DND-41 (cell line): ENCODE measurements around the gene GNPNAT1.

Experiments
- ATAC-seq: fragments of 200-7000 bp; cut with Tn5 transposase; 3 replicates; pipeline ENCODE4 v1.9.1; 2021; ENCODE audit warnings: low read depth; ENCODE audit not compliant: insufficient read depth
- DNase-seq: peaks from one replicate; pipeline ENCODE4 v3.0.0-alpha.2; 2020
- H2AFZ ChIP-seq: 2 replicates; pipeline ENCODE4 v1.6.0; 2012; ENCODE audit warnings: low read depth, low read length
- H3K27ac ChIP-seq: 2 replicates; pipeline ENCODE4 v1.5.1; 2012; ENCODE audit warnings: low read length, inconsistent platforms
- H3K27me3 ChIP-seq: fragments of 200-600 bp; sonication (generic); 2 replicates; pipeline ENCODE4 v1.6.0; 2012; ENCODE audit warnings: low read length, mild to moderate bottlenecking, inconsistent platforms; ENCODE audit not compliant: insufficient read depth, poor library complexity
- H3K36me3 ChIP-seq: 2 replicates; pipeline ENCODE4 v1.5.1; 2012; ENCODE audit warnings: low read length, inconsistent platforms; ENCODE audit not compliant: insufficient read depth
- H3K4me1 ChIP-seq: 2 replicates; pipeline ENCODE4 v1.5.1; 2012; ENCODE audit warnings: mild to moderate bottlenecking, low read length; ENCODE audit not compliant: insufficient read depth
- H3K4me2 ChIP-seq: 2 replicates; pipeline ENCODE4 v1.6.0; 2012; ENCODE audit warnings: mild to moderate bottlenecking, moderate library complexity, low read length, inconsistent platforms; ENCODE audit not compliant: insufficient read depth
- H3K4me3 ChIP-seq, 2 experiments: fragments of 200-600 bp in 1 of 2; shearing (Covaris generic) in 1 of 2; 2 replicates each; pipeline ENCODE4 v1.5.1; 2012 to 2016; ENCODE audit warnings: inconsistent platforms in 2 of 2, low read length in 2 of 2, mild to moderate bottlenecking in 2 of 2, low read depth in 1 of 2, moderate library complexity in 1 of 2
- H3K79me2 ChIP-seq: 2 replicates; pipeline ENCODE4 v1.6.0; 2012; ENCODE audit warnings: low read length, inconsistent platforms; ENCODE audit not compliant: insufficient read depth
- H3K9ac ChIP-seq: 2 replicates; pipeline ENCODE4 v1.6.0; 2012; ENCODE audit warnings: low read depth, mild to moderate bottlenecking, inconsistent platforms, low read length, moderate library complexity
- H3K9me3 ChIP-seq: 2 replicates; pipeline ENCODE4 v1.5.1; 2012; ENCODE audit warnings: low read length, moderate library complexity, mild to moderate bottlenecking, inconsistent platforms; ENCODE audit not compliant: insufficient read depth, severe bottlenecking
- H4K20me1 ChIP-seq: 2 replicates; pipeline ENCODE4 v1.6.0; 2012; ENCODE audit warnings: low read length; ENCODE audit not compliant: insufficient read depth
- EZH2 ChIP-seq: IDR thresholded peaks from 3 replicates; pipeline ENCODE4 v1.6.1; 2012; ENCODE audit warnings: borderline replicate concordance, low read depth, mild to moderate bottlenecking, moderate library complexity, low read length, inconsistent platforms; ENCODE audit not compliant: severe bottlenecking
- TF ChIP-seq, protein P1 (sequence below): IDR thresholded peaks from 2 replicates; pipeline ENCODE4 v1.5.1; 2012; ENCODE audit warnings: borderline replicate concordance, low read length, moderate library complexity, mild to moderate bottlenecking; ENCODE audit not compliant: poor library complexity, severe bottlenecking; ENCODE audit errors: extremely low read depth

The GNPNAT1 gene

DNA sequence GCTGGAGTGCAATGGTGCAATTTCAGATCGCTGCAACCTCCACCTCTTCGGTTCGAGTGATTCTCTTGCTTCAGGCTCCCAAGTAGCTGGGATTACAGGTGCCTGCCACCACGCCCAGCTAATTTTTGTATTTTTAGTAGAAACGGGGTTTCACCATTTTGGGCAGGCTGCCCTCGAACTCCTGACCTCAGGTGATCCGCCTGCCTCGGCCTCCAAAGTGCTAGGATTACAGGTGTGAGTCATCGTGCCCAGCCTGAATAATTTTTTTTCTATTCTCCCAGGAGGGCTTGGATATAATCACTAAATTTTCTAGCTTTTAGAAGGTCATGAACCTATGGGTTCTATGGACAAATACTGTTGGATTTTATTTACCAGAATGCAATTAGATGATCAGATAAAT, 44.7 kb upstream of the GNPNAT1 start:
- Histone ChIP-seq H3K27me3 (no peaks in the 10 kb centered on the region), H3K79me2 (no peaks in the 10 kb centered on the region), H4K20me1 (no peaks in the 10 kb centered on the region), H3K4me2 (no peak overlapping the region), H3K36me3 (no peaks in the 10 kb centered on the region), H3K4me3 (no peak overlapping the region), H3K27ac (no peak overlapping the region), H3K9ac (no peak overlapping the region), H2AFZ (no peak overlapping the region), H3K4me1 (no peaks in the 10 kb centered on the region), H3K9me3 (no peaks in the 10 kb centered on the region)
- ATAC-seq (no peak), DNase-seq (no peak)
- TF ChIP-seq, protein P1, sequence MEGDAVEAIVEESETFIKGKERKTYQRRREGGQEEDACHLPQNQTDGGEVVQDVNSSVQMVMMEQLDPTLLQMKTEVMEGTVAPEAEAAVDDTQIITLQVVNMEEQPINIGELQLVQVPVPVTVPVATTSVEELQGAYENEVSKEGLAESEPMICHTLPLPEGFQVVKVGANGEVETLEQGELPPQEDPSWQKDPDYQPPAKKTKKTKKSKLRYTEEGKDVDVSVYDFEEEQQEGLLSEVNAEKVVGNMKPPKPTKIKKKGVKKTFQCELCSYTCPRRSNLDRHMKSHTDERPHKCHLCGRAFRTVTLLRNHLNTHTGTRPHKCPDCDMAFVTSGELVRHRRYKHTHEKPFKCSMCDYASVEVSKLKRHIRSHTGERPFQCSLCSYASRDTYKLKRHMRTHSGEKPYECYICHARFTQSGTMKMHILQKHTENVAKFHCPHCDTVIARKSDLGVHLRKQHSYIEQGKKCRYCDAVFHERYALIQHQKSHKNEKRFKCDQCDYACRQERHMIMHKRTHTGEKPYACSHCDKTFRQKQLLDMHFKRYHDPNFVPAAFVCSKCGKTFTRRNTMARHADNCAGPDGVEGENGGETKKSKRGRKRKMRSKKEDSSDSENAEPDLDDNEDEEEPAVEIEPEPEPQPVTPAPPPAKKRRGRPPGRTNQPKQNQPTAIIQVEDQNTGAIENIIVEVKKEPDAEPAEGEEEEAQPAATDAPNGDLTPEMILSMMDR = no peak
- no peak for TF ChIP-seq EZH2

DNA sequence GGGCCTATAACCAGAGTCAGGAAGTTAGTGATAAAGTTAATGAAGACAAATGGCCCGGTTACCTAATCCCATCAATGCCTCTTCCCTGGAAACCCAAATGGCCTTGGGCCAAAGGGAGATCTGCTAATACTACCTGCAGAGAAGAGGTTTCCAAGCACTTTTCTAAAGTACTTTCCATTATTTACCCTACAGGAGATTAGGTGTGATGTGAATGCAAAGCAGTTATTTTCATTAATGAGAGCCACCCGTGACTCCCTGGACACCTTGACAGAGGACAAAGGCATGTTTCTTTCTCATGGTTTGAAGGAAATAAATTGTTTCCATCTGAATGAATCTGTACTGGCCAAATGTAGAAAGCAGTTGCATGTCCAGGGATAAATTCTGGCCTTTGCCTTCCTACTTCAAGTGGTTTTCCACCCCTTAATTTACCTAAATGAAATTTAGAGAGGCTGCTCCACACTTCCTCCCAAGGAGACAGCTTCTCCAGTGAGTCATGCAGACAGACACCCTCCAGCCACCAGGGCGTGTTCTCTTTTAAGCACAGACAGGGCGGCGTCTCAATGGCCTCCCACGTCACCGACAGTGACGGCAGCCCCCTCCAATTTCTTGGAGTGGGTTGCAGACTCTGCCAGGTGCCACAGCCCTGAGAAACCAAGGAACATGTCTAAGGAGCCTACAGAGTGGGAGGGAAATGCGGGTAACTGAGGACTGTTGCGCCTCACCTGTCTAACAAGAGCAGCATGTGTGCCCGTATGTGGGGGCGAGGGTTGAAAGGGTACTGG, 43.9 kb upstream of the GNPNAT1 start:
- Histone ChIP-seq H3K4me2 (no peak overlapping the region), H3K4me3 (no peak overlapping the region), H3K27ac (no peak overlapping the region), H3K36me3 (no peaks in the 10 kb centered on the region), H3K9ac (no peak overlapping the region), H2AFZ (no peak overlapping the region), H3K4me1 (no peaks in the 10 kb centered on the region), H3K79me2 (no peaks in the 10 kb centered on the region), H3K27me3 (no peaks in the 10 kb centered on the region), H3K9me3 (no peaks in the 10 kb centered on the region), H4K20me1 (no peaks in the 10 kb centered on the region)
- DNase-seq = no peak
- TF ChIP-seq, protein P1 = no peak
- no peak for TF ChIP-seq EZH2
- no peak for ATAC-seq

DNA sequence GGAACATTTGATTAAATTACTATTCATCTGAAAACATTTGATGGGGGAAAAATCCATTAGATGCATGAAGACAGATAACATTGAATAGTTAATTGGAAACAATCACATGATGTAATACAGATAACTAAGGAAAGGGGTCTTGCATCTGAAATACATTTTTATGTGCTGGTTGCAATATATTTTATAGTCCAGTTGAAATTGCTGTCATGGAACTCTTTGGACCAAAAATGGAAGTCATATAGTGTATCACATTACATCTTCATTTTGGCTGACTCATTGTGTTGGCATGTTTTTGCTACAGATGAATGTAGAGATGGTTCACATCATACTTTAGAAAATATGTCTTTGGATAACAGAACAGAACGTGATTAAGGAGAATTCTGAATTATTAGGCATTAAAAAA, 43.0 kb upstream of the GNPNAT1 start:
- no peaks in the 10 kb centered on the region for H3K36me3 ChIP-seq
- H2AFZ ChIP-seq = no peak overlapping the region
- H3K4me2 ChIP-seq = no peak overlapping the region
- no peaks in the 10 kb centered on the region for H3K9me3 ChIP-seq
- H3K4me3 ChIP-seq = no peak overlapping the region
- DNase-seq (no peak), ATAC-seq (no peak)
- no peaks in the 10 kb centered on the region for H4K20me1 ChIP-seq
- H3K27ac ChIP-seq = no peak overlapping the region
- no peak overlapping the region for H3K9ac ChIP-seq
- no peaks in the 10 kb centered on the region for H3K4me1 ChIP-seq
- H3K79me2 ChIP-seq = no peaks in the 10 kb centered on the region
- TF ChIP-seq EZH2 = no peak
- TF ChIP-seq, protein P1 = no peak
- no peaks in the 10 kb centered on the region for H3K27me3 ChIP-seq
